ENCODE results near the gene PSTPIP2. TPM values are rescaled to one million over a fixed set of nuclear protein-coding genes. Genes with fewer than 3 reads are reported as not detected.

The PSTPIP2 gene
- total RNA-seq, 1 donor from 2014 or later, result 6.9 TPM

DNA sequence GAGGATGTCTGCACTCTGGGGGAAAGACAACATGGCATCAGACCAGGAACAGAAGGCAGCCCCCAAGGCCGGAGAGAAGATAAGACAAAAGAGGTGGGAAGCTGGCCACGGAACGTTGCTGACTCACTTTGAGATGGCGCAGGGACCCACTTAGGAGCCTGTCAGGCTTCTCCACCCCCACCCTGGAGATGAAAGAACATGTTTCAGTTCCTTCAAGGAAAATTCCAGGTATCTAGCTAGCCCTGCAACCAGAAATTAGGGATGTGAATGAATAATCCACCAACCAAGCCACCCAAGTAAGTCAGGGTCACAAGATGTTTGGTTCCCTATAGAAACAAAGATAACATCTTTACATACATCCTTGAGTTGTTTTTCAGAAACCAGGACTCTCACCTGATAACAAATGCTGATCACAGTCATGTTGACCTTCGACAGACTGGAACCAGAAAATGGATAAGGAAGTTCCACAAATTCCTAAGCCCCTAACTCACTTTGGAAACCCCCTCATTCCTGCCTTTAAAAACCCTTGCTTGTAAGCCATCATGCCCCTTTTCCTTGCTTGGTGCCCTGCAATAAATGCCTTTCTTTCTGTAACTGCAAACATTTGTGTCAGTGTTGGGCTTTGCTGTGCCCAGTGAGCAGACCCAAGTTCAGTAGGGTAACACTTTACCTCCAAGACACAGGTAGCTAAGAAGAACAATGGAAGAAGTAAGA lies 31.9 kb downstream of the PSTPIP2 start:
- DNase-seq (ENCODE audit: extremely low read depth, low read depth, low spot score), result no peak

- no peak for DNase-seq (ENCODE audit: extremely low read depth, low read depth, low spot score)
Observed at GRCh38 chr18:46037512-46038305, 34.4 kb downstream of the PSTPIP2 start.

DNA sequence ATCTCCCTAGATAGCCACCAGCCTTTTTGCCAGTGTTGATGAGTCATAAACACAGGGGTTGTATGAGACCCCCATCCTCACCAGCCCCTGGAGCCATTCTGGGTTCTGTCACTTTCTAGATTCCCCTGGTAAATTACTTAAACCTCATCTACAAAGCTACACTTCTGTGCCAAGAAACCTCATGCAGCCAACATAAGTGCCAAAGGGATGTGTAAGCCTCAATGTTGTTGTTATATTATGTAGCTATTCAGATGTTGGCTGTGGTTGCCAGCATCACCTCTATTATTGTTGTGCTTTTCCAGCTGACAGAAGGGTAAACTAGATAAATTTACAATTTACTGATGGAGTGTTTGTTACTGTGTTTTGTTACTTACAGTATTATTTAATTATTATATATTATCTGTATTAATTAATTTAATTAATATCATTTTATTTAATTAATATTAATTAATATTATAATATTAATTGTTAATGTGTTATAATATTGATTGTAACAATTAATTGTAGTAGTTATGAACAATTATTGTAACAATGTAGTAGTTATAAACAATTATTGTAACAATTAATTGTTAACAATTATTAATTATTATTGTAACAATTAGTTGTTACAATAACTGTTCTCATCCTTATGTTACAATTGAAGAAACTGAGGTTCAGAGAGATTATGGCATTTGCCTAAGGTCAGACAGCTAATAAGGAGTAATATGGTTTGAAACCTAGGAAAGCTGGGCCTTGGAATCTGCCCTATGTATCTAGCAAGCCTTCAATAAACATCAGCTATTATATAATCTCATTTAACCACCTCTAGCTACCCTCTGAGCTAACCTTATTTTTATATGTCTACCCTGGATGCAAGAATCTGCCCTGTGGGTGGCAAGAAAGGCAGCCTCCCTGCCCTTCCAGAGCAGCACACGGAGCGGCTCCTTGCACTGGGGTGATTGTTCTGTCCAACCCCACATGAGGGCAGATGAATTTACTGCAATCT lies 36.1 kb downstream of the PSTPIP2 start:
- no peak for DNase-seq (ENCODE audit: extremely low read depth, low read depth, low spot score)

DNA sequence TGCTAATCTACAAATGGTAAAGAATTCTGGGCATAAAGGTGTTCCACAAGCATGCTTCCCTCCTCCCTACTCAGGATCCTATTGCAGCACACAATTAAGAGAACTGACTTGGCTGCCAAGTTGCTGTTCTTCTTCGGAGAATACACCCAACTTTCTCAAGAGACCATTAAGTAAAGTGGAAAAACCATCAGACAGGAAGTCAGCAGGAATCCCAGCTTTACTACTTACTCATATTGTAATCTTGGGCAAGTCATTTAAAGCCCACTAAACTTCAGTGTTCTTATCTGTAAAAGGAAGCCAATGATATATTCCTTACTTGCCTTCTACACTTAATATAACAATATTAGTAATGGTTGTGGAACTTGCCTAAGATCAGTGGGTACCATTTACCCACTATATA lies 37.8 kb downstream of the PSTPIP2 start:
- DNase-seq (ENCODE audit: extremely low read depth, low read depth, low spot score), result no peak

- no peak for DNase-seq (ENCODE audit: extremely low read depth, low read depth, low spot score)
Observed at GRCh38 chr18:46031741-46032140, 40.3 kb downstream of the PSTPIP2 start.

- no peak for DNase-seq (ENCODE audit: extremely low read depth, low read depth, low spot score)
Observed at GRCh38 chr18:46028536-46028891, 43.5 kb downstream of the PSTPIP2 start.

DNA sequence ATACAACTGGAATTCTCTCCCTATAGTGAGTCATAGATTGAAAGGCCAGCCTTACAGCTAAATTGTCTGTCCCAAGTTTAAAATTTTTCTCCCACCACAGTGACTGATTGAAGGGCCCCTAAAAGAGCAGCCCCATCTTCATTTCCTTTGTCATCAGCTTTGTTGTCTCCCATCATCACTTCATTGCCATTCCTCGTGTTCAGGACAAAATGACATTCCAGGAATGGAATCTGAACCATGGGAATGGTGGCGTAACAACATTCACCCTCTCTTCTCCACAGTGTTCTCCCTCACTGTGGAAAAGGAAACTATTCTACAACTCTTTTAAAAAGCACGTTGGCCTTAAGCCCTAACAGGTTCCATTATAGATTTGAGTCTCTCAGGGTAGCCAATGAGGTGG lies 52.1 kb downstream of the PSTPIP2 start:
- no peak for DNase-seq (ENCODE audit: extremely low read depth, low read depth, low spot score)

GRCh38 chr18:46013484-46014189 lies 58.4 kb downstream of the PSTPIP2 start:
- no peak for DNase-seq (ENCODE audit: extremely low read depth, low read depth, low spot score)

GRCh38 chr18:46010676-46011075 lies 61.4 kb downstream of the PSTPIP2 start:
- DNase-seq (ENCODE audit: extremely low read depth, low read depth, low spot score), result no peak

DNA sequence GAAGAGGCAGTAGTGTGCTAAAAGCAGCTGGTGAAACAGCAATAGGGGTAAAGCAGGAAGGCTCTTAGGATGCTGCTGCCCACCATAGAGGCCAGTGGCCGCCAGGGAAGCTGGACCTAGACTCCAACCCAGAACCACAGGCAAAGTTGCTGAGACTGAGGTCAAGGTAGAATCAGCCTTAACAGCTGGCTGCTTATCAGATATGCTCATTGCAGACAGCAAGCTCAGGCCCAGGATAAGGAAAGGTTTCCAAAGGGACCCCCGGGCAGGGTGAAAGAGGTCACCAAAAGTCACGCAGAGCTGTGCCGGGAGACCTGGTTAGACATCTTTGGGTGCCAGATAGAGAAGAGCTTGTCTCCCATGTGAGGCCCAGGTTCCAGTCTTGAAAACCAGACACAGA lies 62.0 kb downstream of the PSTPIP2 start:
- DNase-seq (ENCODE audit: extremely low read depth, low read depth, low spot score), result no peak

DNA sequence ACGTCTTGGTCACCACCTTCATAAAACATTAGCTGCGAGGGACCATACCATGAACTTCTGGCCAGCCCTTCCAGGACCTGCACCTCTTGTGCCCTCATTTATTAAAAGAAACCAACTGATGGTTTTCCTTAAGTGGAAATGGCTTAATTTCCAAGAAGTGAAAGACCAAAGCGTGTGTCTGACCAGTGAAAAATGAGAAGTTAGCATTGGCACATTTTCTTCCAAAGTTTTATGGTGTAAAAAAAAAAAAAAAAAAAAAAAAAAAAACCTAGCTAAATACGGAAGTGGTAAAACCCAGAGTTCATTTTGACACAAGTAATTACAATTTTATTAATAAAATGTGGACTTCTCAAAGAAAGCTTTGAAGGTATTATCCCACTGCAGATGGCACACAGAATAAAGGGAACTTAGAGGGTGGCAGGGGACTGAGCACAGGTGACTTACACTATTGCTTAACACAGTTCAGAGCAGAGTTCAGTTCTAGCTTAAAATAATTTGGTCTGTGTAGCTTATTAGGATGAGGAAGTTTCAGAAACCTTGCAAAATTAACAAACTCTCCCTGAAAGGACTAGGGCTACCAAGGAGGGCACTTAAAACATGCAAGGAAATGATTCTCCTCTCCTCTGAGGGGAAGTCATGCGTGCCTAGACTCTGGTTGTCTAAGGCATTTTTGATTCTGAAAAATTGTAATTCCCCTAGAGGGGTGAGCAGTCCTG lies 62.8 kb downstream of the PSTPIP2 start:
- no peak for DNase-seq (ENCODE audit: extremely low read depth, low read depth, low spot score)

- no peak for DNase-seq (ENCODE audit: extremely low read depth, low read depth, low spot score)
Observed at GRCh38 chr18:46008531-46008930, 63.5 kb downstream of the PSTPIP2 start.

DNA sequence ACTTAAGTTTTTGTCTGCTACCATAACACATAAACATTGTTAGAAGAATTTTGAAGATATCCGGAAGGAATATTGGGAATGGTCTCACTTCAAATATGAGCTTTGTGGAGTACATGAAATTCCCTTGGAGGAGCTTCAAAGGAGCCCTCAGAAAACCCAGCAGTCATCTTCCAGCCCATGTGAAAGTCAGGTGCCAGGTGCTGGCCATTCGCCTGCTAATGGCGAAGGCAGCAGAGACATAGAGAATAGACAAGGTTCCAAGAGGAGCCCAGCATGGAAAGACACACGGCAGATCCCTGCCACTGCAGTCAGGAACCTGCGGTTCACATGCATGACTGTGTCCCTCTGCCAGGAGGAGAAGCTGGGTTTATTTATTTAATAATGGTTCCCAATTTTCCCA lies 64.9 kb downstream of the PSTPIP2 start:
- no peak for DNase-seq (ENCODE audit: extremely low read depth, low read depth, low spot score)

- DNase-seq (ENCODE audit: extremely low read depth, low read depth, low spot score), result no peak
Observed at GRCh38 chr18:46002934-46003333, 69.1 kb downstream of the PSTPIP2 start.

DNA sequence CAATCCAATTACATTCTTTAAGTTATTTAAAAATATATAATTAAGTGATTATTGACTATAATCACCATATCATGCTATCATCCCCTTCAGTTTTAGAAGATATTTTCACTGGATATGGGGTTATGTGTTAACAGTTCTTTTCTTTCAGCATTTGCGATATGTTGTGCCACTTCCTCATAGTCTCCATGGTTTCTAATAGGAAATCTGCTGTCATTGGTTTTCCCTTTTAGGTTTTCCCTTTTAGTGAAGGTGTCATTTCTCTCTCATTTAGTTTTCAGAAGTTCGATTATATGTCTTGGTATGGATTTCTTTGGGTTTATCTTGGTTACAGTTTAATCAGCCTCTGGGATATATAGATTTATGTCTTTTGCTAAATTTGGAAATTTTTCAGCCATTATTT lies 70.2 kb downstream of the PSTPIP2 start:
- no peak for DNase-seq (ENCODE audit: extremely low read depth, low read depth, low spot score)

GRCh38 chr18:46001074-46001473 lies 71.0 kb downstream of the PSTPIP2 start:
- DNase-seq (ENCODE audit: extremely low read depth, low read depth, low spot score), result no peak

- DNase-seq (ENCODE audit: extremely low read depth, low read depth, low spot score), result no peak
Observed at GRCh38 chr18:45999536-45999935, 72.5 kb downstream of the PSTPIP2 start.

DNA sequence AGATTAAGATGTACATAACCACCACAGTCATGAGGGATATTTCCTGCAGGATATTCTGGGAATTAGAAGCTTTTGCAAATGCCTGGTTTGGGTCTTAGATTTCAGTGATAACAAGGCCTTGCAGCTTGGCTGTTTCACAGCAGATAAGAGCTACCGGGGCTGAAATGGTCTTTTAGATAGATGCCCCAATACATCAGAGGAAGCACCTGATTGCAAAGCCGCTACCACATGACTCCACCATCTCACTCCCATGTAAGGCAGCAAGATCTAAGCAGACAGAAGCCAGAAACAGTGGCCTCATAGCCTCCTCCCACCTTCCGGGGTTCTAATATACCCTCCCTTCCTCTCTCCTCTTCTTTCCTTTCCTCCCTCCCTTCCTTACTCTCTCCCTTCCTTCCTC lies 73.8 kb downstream of the PSTPIP2 start:
- no peak for DNase-seq (ENCODE audit: extremely low read depth, low read depth, low spot score)

DNA sequence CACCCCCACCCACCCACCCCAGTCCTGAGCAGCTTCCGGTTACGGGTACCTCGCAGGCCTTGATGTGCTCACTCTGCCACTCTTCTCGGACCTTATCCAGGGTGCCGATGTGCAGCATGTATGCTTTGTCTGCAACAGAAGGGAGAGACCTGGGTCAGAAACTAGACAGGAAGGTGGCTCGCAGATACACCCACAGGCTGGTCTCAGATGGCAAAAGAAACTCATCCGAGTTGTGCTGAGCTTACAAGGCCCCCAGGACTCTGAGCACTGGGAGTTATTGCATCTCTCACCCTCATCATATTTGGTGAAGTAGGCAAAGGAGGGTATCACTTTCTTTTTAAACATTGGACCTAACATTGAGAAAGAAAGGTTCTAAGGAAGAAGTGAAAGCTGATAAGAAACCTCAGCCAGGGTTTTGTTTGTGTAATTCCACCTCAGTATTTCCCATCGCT lies 74.3 kb downstream of the PSTPIP2 start:
- no peak for DNase-seq (ENCODE audit: extremely low read depth, low read depth, low spot score)

GRCh38 chr18:45995461-45995860 lies 76.6 kb downstream of the PSTPIP2 start:
- no peak for DNase-seq (ENCODE audit: extremely low read depth, low read depth, low spot score)
